Effector CD8-positive, alpha-beta T cell (primary cell): Measurements from ENCODE around the gene SDK2.

Experiments
- DNase-seq: peaks from one replicate; lab custom pipeline; 2025; lab: John Stamatoyannopoulos, UW

SDK2 gene

GRCh38 chr17:73422121-73422520 is 222.1 kb downstream of the SDK2 start:
- no peak for DNase-seq

DNA sequence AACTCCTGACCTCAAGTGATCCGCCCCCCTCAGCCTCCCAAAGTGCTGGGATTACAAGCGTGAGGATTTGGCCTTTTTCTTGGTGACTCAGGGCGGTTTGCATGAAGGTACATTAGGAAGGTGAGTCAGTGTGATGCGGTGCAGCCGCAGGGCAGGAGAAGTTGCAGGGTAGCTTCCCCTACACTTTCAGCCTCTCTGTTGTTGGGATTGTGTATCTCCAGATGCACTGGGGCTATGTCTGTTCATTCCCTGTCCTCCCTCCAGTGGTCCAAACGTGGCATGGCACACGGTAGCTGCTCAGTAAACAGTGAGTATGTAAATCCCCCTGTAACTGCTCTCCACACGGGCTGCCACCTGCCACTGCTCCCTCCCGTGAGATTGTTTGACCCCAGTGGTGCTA is 223.3 kb downstream of the SDK2 start:
- no peak for DNase-seq

DNA sequence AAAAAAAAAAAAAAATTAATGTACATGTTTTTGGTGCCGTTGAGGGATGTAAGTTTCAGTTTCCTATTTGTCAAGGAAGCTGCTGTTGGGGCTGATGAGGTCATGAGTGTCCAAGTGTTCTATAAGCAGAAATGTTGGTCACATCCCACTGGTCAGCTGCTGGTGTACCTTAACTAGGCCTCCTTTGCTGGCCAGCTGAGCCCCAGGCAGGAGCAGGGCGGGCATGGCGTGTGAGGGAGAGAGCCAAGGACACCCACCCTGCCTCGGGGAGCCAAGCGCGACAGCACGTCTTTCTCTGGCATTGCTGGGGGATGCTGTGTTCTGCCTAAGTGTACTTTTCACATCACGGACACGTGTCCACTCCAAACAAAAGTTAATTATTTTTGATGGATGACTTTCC is 224.4 kb downstream of the SDK2 start:
- no peak for DNase-seq

GRCh38 chr17:73419051-73419450 is 225.2 kb downstream of the SDK2 start:
- DNase-seq, result no peak

DNA sequence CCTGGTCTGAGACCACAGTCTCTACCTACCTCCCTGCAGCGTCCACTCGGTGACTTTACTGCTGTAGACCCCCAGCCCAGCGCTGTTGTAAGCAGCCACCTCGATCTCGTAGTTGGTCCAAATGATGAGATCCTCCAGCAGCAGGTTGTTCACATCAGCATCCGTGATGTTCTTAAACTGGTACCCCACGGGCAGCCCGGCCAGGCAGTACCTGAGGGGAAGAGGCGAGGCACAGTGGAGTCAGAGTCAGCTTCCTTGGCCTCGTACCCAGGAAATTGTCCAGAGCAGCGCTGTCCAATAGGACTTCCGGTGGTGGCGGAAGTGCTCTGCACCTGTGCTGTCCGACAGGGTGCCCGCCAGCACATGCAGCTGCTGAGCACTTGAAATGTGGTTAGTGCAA is 228.5 kb downstream of the SDK2 start:
- no peak for DNase-seq

- no peak for DNase-seq
These were observed 229.9 kb downstream of the SDK2 start for GRCh38 chr17:73414171-73414955.

DNA sequence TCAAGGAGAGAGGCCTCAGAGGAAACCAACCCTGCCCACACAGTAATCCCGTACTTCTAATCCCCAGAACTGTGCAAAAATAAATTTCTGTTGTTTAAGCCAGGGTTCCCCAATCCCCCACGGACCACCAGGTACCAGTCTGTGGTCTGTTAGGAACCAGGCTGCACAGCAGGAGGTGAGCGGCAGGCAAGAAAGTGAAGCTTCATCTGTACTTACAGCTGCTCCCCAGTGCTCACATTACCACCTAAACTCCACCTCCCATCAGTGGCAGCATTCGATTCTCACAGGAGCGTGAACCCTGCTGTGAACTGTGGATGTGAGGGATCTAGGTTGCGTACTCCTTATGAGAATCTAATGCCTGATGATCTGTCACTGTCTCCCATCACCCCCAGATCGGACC is 231.3 kb downstream of the SDK2 start:
- no peak for DNase-seq

GRCh38 chr17:73411313-73411747 is 232.9 kb downstream of the SDK2 start:
- DNase-seq, result no peak

- no peak for DNase-seq
These were observed 233.5 kb downstream of the SDK2 start for GRCh38 chr17:73410586-73411312.

- no peak for DNase-seq
These were observed 240.0 kb downstream of the SDK2 start for GRCh38 chr17:73404246-73404645.

GRCh38 chr17:73402466-73402865 is 241.8 kb downstream of the SDK2 start:
- DNase-seq, result no peak

GRCh38 chr17:73401911-73402310 is 242.3 kb downstream of the SDK2 start:
- DNase-seq, result no peak

- DNase-seq, result no peak
These were observed 243.2 kb downstream of the SDK2 start for GRCh38 chr17:73400915-73401545.

- no peak for DNase-seq
These were observed 245.2 kb downstream of the SDK2 start for GRCh38 chr17:73399056-73399455.

DNA sequence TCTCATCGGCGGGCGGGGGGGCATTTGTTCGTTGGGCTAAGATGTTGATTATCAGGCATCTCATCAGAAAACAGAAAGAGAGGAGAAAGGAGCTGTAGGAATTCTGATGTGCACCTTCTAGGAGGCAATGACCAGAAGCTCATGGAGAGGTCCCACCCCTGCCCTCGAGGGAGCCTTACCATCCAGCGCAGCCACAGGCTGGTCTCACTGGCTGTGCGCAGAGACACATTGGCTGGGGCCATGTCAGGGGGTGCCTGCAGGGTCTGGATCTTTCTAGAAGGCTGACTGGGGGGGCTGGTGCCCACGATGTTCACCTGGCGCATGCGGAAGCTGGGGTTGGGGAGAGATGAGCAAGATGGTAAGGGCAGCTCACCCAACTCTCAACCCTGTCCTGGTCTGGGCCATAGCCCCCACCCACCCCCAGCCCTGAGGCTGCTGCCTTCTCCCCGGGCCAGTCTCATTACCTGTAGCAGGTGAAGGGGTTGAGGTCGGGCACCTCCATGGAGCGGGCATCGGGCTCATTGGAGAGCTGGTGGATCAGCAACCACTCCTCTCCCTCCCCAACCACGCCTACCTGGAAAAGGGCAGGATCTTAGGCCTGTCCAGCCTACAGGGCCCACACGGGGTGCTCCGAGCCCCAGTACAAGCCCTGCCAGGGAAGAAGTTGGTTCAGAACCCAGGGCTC is 246.2 kb downstream of the SDK2 start:
- DNase-seq, result no peak

GRCh38 chr17:73397278-73397826 is 246.9 kb downstream of the SDK2 start:
- DNase-seq, result no peak

DNA sequence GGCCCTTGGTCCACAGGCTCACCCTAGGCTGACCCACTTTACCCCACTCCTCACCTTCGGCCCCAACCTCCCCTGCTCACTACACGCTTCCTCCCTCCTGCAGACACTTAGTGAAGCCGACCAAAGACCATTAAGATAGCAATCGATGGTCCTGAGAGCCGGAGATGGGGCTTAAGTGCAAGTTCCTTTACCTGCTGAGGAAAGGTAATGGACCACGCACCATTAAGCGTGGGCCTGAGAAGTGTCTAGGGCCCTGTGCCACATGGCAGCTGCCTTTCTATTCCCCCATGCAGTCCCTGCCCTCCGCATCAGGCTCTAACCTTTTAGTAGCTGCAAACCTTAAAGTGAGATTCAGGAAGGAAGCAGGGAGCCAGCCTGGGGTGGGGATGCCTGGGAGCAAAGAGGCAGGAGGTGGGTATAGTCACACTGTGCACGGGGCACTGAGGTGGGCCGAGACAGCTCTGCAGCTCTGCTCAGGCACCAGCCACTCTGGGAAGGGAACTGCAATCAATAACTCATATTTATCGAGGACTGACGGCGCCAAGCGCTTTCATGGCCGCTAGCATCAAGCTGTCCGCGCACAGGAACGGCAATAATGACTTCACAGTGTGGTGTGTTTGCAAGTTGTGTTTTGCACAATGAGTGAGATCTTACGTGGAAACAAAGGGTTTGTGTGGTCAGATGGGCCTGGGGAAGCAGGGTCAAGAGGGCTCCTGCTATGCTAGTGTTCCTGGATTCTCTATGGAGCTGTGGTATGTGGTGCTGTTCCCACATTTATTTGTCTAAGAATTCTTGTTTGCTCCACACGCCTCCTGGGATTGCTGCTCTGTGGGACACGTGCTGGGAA is 247.6 kb downstream of the SDK2 start:
- no peak for DNase-seq

GRCh38 chr17:73394512-73395450 is 249.5 kb downstream of the SDK2 start:
- DNase-seq, result no peak

- no peak for DNase-seq
These were observed 250.3 kb downstream of the SDK2 start for GRCh38 chr17:73393962-73394361.

DNA sequence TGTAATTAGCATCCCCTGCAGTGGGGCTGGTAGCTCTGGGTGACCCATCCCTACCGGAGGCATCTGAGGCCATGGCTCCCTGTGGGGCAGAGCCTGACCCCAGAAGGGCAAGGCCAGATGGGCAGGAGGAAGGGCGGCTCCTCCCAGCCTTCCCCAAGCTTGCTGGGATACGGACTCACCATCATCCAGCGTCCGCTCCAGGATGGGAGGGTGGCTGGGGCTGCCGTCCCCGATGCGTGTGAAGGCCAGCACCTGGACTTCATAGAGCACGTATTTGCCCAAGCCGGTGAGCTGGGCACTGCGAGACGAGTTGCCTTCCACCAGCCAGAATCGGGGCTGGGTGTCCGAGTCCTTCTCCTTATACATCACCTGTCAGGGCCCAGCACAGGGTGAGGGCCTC is 250.9 kb downstream of the SDK2 start:
- DNase-seq, result no peak
